A549 (cell line): ENCODE measurements around the gene MLLT3. TPM values are rescaled to one million over a fixed set of nuclear protein-coding genes. Genes with fewer than 3 reads are reported as not detected.
A peak's percentile ranks its signal among the peaks of the same experiment; 100 is the strongest.

ENCODE experiments used
- ATAC-seq, 2 experiments: fragments of 200-7000 bp in 1 of 2; fragments of >200 bp in 1 of 2; cut with Nextera tagmentation in 1 of 2; cut with Tn5 transposase in 1 of 2; 3 replicates each; pipeline versions ENCODE4 v1.8.0 to v1.9.1; 2018 to 2020; ENCODE audit warnings: mild to moderate bottlenecking in 1 of 2, moderate library complexity in 1 of 2
- CTCF ChIA-PET: fragments of 300-600 bp; sonication (Branson Sonifier 250); formaldehyde crosslinking; extraction: SDS; loops from one replicate; lab custom pipeline; 2021; ENCODE audit warnings: antibody characterized with exemption, inconsistent platforms; lab: Yijun Ruan, JAX
- POLR2A ChIA-PET: fragments of 350-600 bp; formaldehyde crosslinking; extraction: SDS; loops from one replicate; lab custom pipeline; 2021; ENCODE audit warnings: antibody characterized with exemption, inconsistent platforms; lab: Yijun Ruan, JAX
- DNase-seq, 2 experiments: peaks; one replicate each; pipeline versions ENCODE4 v3.0.0 to v3.0.0-alpha.2; 2011 to 2016; ENCODE audit warnings: low read depth in 1 of 2, low spot score in 1 of 2
- FAIRE-seq: peaks from 2 replicates; lab custom pipeline; 2011; peaks lifted over from hg19 to GRCh38; lab: Jason Lieb, UNC
- H3K27ac ChIP-seq, 2 experiments: fragments of >200 bp; sonication (Bioruptor Twin); formaldehyde crosslinking; 3 replicates each; pipeline ENCODE4 v1.5.1; 2016 to 2017
- H3K4me1 ChIP-seq: fragments of >200 bp; sonication (Bioruptor Twin); formaldehyde crosslinking; 3 replicates; pipeline ENCODE4 v1.6.1; 2016
- H3K4me2 ChIP-seq: fragments of >200 bp; sonication (Bioruptor Twin); formaldehyde crosslinking; 3 replicates; pipeline ENCODE4 v1.6.1; 2016
- H3K4me3 ChIP-seq: fragments of >200 bp; sonication (Bioruptor Twin); formaldehyde crosslinking; 3 replicates; pipeline ENCODE4 v1.5.1; 2016
- H3K9me3 ChIP-seq: fragments of >200 bp; sonication (Bioruptor Twin); formaldehyde crosslinking; 3 replicates; pipeline ENCODE4 v1.6.1; 2016
- BHLHE40 ChIP-seq: IDR thresholded peaks from 2 replicates; pipeline ENCODE4 v1.6.1; 2012; ENCODE audit warnings: low read depth, low read length, inconsistent platforms
- CHD2 ChIP-seq: fragments of 150-350 bp; IDR thresholded peaks from 2 replicates; pipeline ENCODE4 v1.6.1; 2014; ENCODE audit warnings: low read length; ENCODE audit not compliant: partially characterized antibody
- EHF ChIP-seq: fragments of 250-450 bp; sonication (Bioruptor Pico); IDR thresholded peaks from 2 replicates; pipeline ENCODE4 v1.5.0; 2020; ENCODE audit warnings: mild to moderate bottlenecking
- EP300 ChIP-seq, 2 experiments: fragments of >200 bp; sonication (Bioruptor Twin); formaldehyde crosslinking; IDR thresholded peaks; 2 replicates in 1 of 2; 3 replicates in 1 of 2; pipeline ENCODE4 v1.6.1; 2016 to 2017
- ESRRA ChIP-seq: fragments of 150-350 bp; IDR thresholded peaks from 2 replicates; pipeline ENCODE4 v1.6.1; 2014; ENCODE audit warnings: mild to moderate bottlenecking, low read length, borderline replicate concordance
- FOSL2 ChIP-seq, 2 experiments: fragments of 450-650 bp in 1 of 2; fragments of >200 bp in 1 of 2; sonication (Bioruptor Twin) in 1 of 2; formaldehyde crosslinking; IDR thresholded peaks; 2 replicates each; pipeline versions ENCODE4 v1.5.0 to v1.6.1; 2016 to 2020; ENCODE audit warnings: mild to moderate bottlenecking in 1 of 2, moderate library complexity in 1 of 2
- GATA3 ChIP-seq: IDR thresholded peaks from 2 replicates; pipeline ENCODE4 v1.6.1; 2012; ENCODE audit warnings: borderline replicate concordance
- HDAC2 ChIP-seq: fragments of 200-600 bp; sonication (generic); IDR thresholded peaks from 2 replicates; pipeline ENCODE4 v1.6.1; 2016
- HOXA7 ChIP-seq: fragments of 250-450 bp; sonication (Bioruptor Pico); IDR thresholded peaks from 2 replicates; pipeline ENCODE4 v1.5.0; 2020; ENCODE audit warnings: mild to moderate bottlenecking, moderate library complexity
- HOXB13 ChIP-seq: fragments of 250-450 bp; sonication (Bioruptor Pico); IDR thresholded peaks from 2 replicates; pipeline ENCODE4 v1.5.0; 2020; ENCODE audit warnings: low read depth, mild to moderate bottlenecking, moderate library complexity
- HOXB5 ChIP-seq: fragments of 250-450 bp; sonication (Bioruptor Pico); IDR thresholded peaks from 2 replicates; pipeline ENCODE4 v1.5.0; 2020; ENCODE audit warnings: mild to moderate bottlenecking, moderate library complexity
- JUNB ChIP-seq: fragments of >200 bp; sonication (Bioruptor Twin); formaldehyde crosslinking; IDR thresholded peaks from 2 replicates; pipeline ENCODE4 v1.6.1; 2016
- KDM1A ChIP-seq: fragments of 200-600 bp; sonication (generic); IDR thresholded peaks from 2 replicates; pipeline ENCODE4 v1.6.1; 2016; ENCODE audit warnings: low read depth, mild to moderate bottlenecking
- MYC ChIP-seq: IDR thresholded peaks from 2 replicates; pipeline ENCODE4 v1.6.1; 2012; ENCODE audit warnings: mild to moderate bottlenecking, inconsistent platforms, low read length, improper control_type of control experiment, borderline replicate concordance
- NFE2L2 ChIP-seq: fragments of 150-350 bp; conservative IDR thresholded peaks from 2 replicates; pipeline ENCODE4 v1.6.1; 2014; ENCODE audit warnings: low read length
- NR3C1 ChIP-seq: fragments of >200 bp; sonication (Bioruptor Twin); formaldehyde crosslinking; IDR thresholded peaks from 3 replicates; pipeline ENCODE4 v1.6.1; 2017
- PHF8 ChIP-seq: fragments of 200-600 bp; sonication (generic); IDR thresholded peaks from 2 replicates; pipeline ENCODE4 v1.6.1; 2016; ENCODE audit warnings: low read depth, mild to moderate bottlenecking, antibody characterized with exemption, moderate library complexity, borderline replicate concordance
- RFX5 ChIP-seq: fragments of 450-650 bp; IDR thresholded peaks from 2 replicates; pipeline ENCODE4 v1.7.1; 2014; ENCODE audit warnings: antibody characterized with exemption, mild to moderate bottlenecking, moderate library complexity
- RNF2 ChIP-seq: fragments of 200-600 bp; sonication (generic); IDR thresholded peaks from 2 replicates; pipeline ENCODE4 v1.6.1; 2016; ENCODE audit warnings: low read depth, mild to moderate bottlenecking, antibody characterized with exemption, moderate library complexity, borderline replicate concordance
- SREBF2 ChIP-seq: fragments of 450-650 bp; IDR thresholded peaks from 2 replicates; pipeline ENCODE4 v1.6.1; 2014; ENCODE audit warnings: mild to moderate bottlenecking, moderate library complexity
- ZSCAN20 ChIP-seq: fragments of 250-450 bp; sonication (Bioruptor Pico); IDR thresholded peaks from 2 replicates; pipeline ENCODE4 v1.8.0; 2022; ENCODE audit warnings: mild to moderate bottlenecking, moderate library complexity
- WGBS: methylation state at CpG from one replicate; pipeline ENCODE4 v1.1.6; 2017; ENCODE audit errors: missing lambda C conversion rate; 5-methylcytosine and 5-hydroxymethylcytosine counted together
- polyA plus RNA-seq, 4 experiments: library from polyadenylated mRNA; depleted of rRNA in 3 of 4; stranded (reverse); fragments of >200 nt; fragmentation: RNase III in 1 of 4; extraction: RNeasy Plus Mini Kit Qiagen cat#74134 plus additional on column Dnase treatment in 1 of 4; gene quantifications; 2 replicates in 3 of 4; 3 replicates in 1 of 4; pipeline ENCODE4 v1.2.3, GENCODE V29; 2011 to 2017
- TF ChIP-seq, protein P1 (sequence below): IDR thresholded peaks from 2 replicates; pipeline ENCODE4 v1.6.1; 2012; ENCODE audit warnings: low read depth, borderline replicate concordance
- TF ChIP-seq, protein P2 (sequence below): IDR thresholded peaks from 2 replicates; pipeline ENCODE4 v1.6.1; 2012
- TF ChIP-seq, protein P3 (sequence below): IDR thresholded peaks from 2 replicates; pipeline ENCODE4 v1.6.1; 2012
- TF ChIP-seq, protein P4 (sequence below): fragments of 250-450 bp; sonication (Bioruptor Pico); IDR thresholded peaks from 2 replicates; pipeline ENCODE4 v1.5.0; 2020; ENCODE audit warnings: low read depth, mild to moderate bottlenecking, moderate library complexity

The MLLT3 gene
- polyA plus RNA-seq, 2 of the 4 experiments (the other 2 are of a cell fraction) = 14.3 to 47.6 TPM

DNA sequence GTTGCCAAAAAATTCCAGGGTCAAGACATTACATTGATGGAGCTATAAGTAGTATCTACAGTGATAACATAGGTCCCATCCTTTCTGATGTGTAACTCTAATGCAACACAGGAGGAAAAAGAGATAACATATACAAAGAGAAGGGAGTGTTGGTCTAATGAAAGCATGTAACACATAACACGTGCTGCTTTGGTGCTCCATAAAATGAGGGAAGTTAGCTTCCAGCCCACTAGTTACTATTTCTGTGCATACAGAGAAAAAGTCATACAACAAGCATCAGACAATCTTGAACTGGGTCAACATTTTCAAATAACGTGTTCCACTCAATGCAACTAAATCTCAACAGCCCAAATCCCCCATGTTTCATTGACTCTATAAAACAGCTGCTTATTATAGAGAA is 11.7 kb downstream of the MLLT3 start:
- peak in 1 of 2 experiments; percentile 27 for DNase-seq
- CTCF ChIA-PET = interaction anchor here (0.9 to 2.8 kb wide), 6 partner anchors 12 to 58 kb away, joined by 3 to 13 read pairs (median 4); partner anchors contain the start of gene MLLT3
- TF ChIP-seq MYC = no peak
- TF ChIP-seq HDAC2 = no peak
- TF ChIP-seq, protein P1, sequence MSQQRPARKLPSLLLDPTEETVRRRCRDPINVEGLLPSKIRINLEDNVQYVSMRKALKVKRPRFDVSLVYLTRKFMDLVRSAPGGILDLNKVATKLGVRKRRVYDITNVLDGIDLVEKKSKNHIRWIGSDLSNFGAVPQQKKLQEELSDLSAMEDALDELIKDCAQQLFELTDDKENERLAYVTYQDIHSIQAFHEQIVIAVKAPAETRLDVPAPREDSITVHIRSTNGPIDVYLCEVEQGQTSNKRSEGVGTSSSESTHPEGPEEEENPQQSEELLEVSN = no peak; the same call in 1 of the 2 replicates
- TF ChIP-seq, protein P2, sequence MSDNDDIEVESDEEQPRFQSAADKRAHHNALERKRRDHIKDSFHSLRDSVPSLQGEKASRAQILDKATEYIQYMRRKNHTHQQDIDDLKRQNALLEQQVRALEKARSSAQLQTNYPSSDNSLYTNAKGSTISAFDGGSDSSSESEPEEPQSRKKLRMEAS = peak; percentile 71
- no peak for TF ChIP-seq ZSCAN20
- TF ChIP-seq, protein P3, sequence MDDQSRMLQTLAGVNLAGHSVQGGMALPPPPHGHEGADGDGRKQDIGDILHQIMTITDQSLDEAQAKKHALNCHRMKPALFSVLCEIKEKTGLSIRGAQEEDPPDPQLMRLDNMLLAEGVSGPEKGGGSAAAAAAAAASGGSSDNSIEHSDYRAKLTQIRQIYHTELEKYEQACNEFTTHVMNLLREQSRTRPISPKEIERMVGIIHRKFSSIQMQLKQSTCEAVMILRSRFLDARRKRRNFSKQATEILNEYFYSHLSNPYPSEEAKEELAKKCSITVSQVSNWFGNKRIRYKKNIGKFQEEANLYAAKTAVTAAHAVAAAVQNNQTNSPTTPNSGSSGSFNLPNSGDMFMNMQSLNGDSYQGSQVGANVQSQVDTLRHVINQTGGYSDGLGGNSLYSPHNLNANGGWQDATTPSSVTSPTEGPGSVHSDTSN = no peak
- no peak for TF ChIP-seq PHF8
- no peak for TF ChIP-seq HOXB13
- no peak for TF ChIP-seq EP300 (IDR thresholded peaks at IDR 0.05)
- TF ChIP-seq GATA3 = no peak
- 0 out of 2 replicates have a peak, but pooled peaks have one; percentile 2 for TF ChIP-seq JUNB
- no peak for TF ChIP-seq SREBF2
- TF ChIP-seq, all 56 proteins: peak for 2
- H3K4me3 ChIP-seq = 0 out of 3 replicates have a peak overlapping the region, but pooled peaks have one; percentile 17
- FAIRE-seq (peak; percentile 76), ATAC-seq (peak in 1 of 2 experiments; percentile 6; a peak in 1 of 6 replicates)
- POLR2A ChIA-PET = no interaction called here
- no peaks in the 10 kb centered on the region for H3K9me3 ChIP-seq
- WGBS = 13% methylated on average over 2 of the region's 2 CpGs
- H3K4me2 ChIP-seq = peak overlapping the region; percentile 66
- peak overlapping the region; percentile 71 to 75 for H3K27ac ChIP-seq
- H3K4me1 ChIP-seq = peaks cover 83% of the 10 kb centered on the region

DNA sequence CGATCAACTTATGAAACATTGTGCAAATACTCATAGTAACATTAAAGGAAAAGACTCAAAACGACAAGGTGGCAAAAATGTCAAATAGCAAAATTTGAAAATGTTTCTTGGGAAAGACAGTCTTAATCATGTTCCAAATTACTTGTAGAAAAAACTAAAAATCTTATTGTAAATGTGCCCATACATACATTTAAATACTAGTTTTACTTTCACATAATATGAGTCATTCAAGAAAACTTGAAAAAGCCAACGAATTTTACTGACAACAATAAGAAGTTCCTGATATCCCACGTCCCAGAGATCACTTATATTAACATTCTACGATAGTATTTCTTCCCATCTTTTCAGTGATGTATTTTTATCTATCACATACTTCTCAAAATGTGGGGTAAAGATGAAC is 13.7 kb downstream of the MLLT3 start:
- FAIRE-seq = peak; percentile 59

DNA sequence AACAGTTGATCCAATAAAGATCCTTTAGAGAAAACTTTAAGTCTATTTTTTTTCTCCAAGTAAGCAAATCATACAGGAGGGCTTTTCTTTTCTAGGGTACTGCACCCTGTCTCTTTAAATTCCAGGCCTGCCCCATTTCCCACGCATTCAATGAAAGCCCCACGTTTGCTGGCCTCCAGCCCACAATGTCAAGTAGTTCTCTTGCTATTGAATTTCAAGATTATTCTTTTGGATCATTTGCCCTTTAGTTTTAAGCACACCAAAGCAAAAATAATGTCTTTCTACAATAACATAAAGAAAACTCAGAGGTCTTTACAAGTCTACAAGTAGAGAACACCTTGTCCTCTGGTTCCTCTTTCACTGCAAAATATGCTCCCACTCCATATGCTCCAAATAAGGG is 15.6 kb downstream of the MLLT3 start:
- 5% methylated on average over 2 of the region's 2 CpGs for WGBS
- CTCF ChIA-PET = interaction anchor here (1.0 kb wide), 1 partner anchor 78 kb away, joined by 3 read pairs; the partner anchor contains the start of gene FOCAD
- FAIRE-seq = no peak

More for the DNA sequence above, 13.7 kb downstream of the MLLT3 start:
- Histone ChIP-seq H3K4me1 (peaks cover 90% of the 10 kb centered on the region), H3K9me3 (no peaks in the 10 kb centered on the region), H3K4me3 (peak overlapping the region; percentile 10; the same call in 1 of the 3 replicates), H3K4me2 (peak overlapping the region; percentile 66), H3K27ac (peak overlapping the region in 1 of 2 experiments; percentile 71; a peak in 2 of 6 replicates)
- no peak for TF ChIP-seq FOSL2 (IDR thresholded peaks at IDR 0.05)
- TF ChIP-seq FOSL2 (CRISPR knock-in tag; IDR thresholded peaks at IDR 0.05) = peak; percentile 52
- no peak for TF ChIP-seq RFX5
- no peak for TF ChIP-seq KDM1A
- WGBS = 6% methylated on average over 5 of the region's 5 CpGs
- ChIA-PET POLR2A (no interaction called here), CTCF (interaction anchor here (2.2 to 2.8 kb wide), 2 partner anchors 16 to 56 kb away, joined by 5 to 13 read pairs; no protein-coding TSS in a partner anchor)
- no peak for ATAC-seq
- no peak for DNase-seq

More for the DNA sequence above, 15.6 kb downstream of the MLLT3 start:
- Histone ChIP-seq H3K4me2 (peak overlapping the region; percentile 66), H3K4me3 (no peak overlapping the region), H3K4me1 (peaks cover 94% of the 10 kb centered on the region), H3K27ac (peak overlapping the region; percentile 1 to 44; a peak in 4 of 6 replicates), H3K9me3 (no peaks in the 10 kb centered on the region)
- POLR2A ChIA-PET = no interaction called here
- peak in 1 of 2 experiments; percentile 51; a peak in 3 of 6 replicates for ATAC-seq
- DNase-seq = peak in 1 of 2 experiments; percentile 24
- TF ChIP-seq EHF (CRISPR knock-in tag) = no peak
- no peak for TF ChIP-seq HOXA7 (CRISPR knock-in tag)
- TF ChIP-seq GATA3 = no peak
- no peak for TF ChIP-seq KDM1A
- no peak for TF ChIP-seq JUNB
- no peak for TF ChIP-seq HOXB13
- TF ChIP-seq HOXB5 (CRISPR knock-in tag) = no peak
- no peak for TF ChIP-seq BHLHE40
- TF ChIP-seq ESRRA = no peak
- no peak for TF ChIP-seq CHD2
- TF ChIP-seq EP300 (IDR thresholded peaks at IDR 0.05) = no peak
- no peak for TF ChIP-seq NR3C1
- no peak for TF ChIP-seq NFE2L2
- TF ChIP-seq, protein P4, sequence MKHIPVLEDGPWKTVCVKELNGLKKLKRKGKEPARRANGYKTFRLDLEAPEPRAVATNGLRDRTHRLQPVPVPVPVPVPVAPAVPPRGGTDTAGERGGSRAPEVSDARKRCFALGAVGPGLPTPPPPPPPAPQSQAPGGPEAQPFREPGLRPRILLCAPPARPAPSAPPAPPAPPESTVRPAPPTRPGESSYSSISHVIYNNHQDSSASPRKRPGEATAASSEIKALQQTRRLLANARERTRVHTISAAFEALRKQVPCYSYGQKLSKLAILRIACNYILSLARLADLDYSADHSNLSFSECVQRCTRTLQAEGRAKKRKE (CRISPR knock-in tag) = no peak
- TF ChIP-seq RNF2 = no peak
